Measurements from ENCODE around the gene NRN1L.

Gene NRN1L

GRCh38 chr16:67919622-67920221 is 35.0 kb downstream of the NRN1L start:
- no peaks in the 10 kb centered on the region for H3K9me3 ChIP-seq (ENCODE audit: control insufficient read depth, low read length)
- no peak for TF ChIP-seq CTCF (IDR thresholded peaks at IDR 0.05)
- H3K4me2 ChIP-seq (ENCODE audit: low read length): no peak overlapping the region
- H3K4me3 ChIP-seq (ENCODE audit: low read depth, low read length): no peak overlapping the region
- peaks cover 13% of the 10 kb centered on the region for H3K4me1 ChIP-seq
- peaks cover 70% of the 10 kb centered on the region for H3K79me2 ChIP-seq
- H3K9ac ChIP-seq: no peak overlapping the region
- H3K36me3 ChIP-seq (ENCODE audit: control insufficient read depth, insufficient read depth, low read length): no peaks in the 10 kb centered on the region
- H3K27ac ChIP-seq: no peak overlapping the region
- H3K27me3 ChIP-seq (ENCODE audit: control insufficient read depth, insufficient read depth, low read length): no peaks in the 10 kb centered on the region
- no peak overlapping the region for H2AFZ ChIP-seq

- TF ChIP-seq CTCF (IDR thresholded peaks at IDR 0.05): no peak
- Histone ChIP-seq H3K9me3 (ENCODE audit: control insufficient read depth, low read length) (no peaks in the 10 kb centered on the region), H3K79me2 (peaks cover 53% of the 10 kb centered on the region), H3K36me3 (ENCODE audit: control insufficient read depth, insufficient read depth, low read length) (no peaks in the 10 kb centered on the region), H3K27ac (no peak overlapping the region), H3K4me2 (ENCODE audit: low read length) (no peak overlapping the region), H3K27me3 (ENCODE audit: control insufficient read depth, insufficient read depth, low read length) (no peaks in the 10 kb centered on the region), H3K4me1 (peaks cover 5% of the 10 kb centered on the region), H3K4me3 (ENCODE audit: low read depth, low read length) (no peak overlapping the region), H2AFZ (no peak overlapping the region), H3K9ac (no peak overlapping the region)
Measured at GRCh38 chr16:67922221-67922620, 37.5 kb downstream of the NRN1L start.

- H3K4me3 ChIP-seq (ENCODE audit: low read depth, low read length): no peak overlapping the region
- no peak for TF ChIP-seq CTCF (IDR thresholded peaks at IDR 0.05)
- peaks cover 48% of the 10 kb centered on the region for H3K79me2 ChIP-seq
- no peak overlapping the region for H2AFZ ChIP-seq
- H3K9me3 ChIP-seq (ENCODE audit: control insufficient read depth, low read length): no peaks in the 10 kb centered on the region
- H3K9ac ChIP-seq: no peak overlapping the region
- H3K27me3 ChIP-seq (ENCODE audit: control insufficient read depth, insufficient read depth, low read length): no peaks in the 10 kb centered on the region
- H3K36me3 ChIP-seq (ENCODE audit: control insufficient read depth, insufficient read depth, low read length): no peaks in the 10 kb centered on the region
- no peak overlapping the region for H3K27ac ChIP-seq
- H3K4me1 ChIP-seq: peaks cover under 1% of the 10 kb centered on the region
- H3K4me2 ChIP-seq (ENCODE audit: low read length): no peak overlapping the region
Measured at GRCh38 chr16:67922740-67923139, 38.1 kb downstream of the NRN1L start.

- no peak overlapping the region for H3K4me3 ChIP-seq (ENCODE audit: low read depth, low read length)
- H3K4me1 ChIP-seq: no peaks in the 10 kb centered on the region
- H3K27ac ChIP-seq: no peak overlapping the region
- peaks cover 49% of the 10 kb centered on the region for H3K79me2 ChIP-seq
- TF ChIP-seq CTCF (IDR thresholded peaks at IDR 0.05): no peak
- no peak overlapping the region for H2AFZ ChIP-seq
- H3K9ac ChIP-seq: no peak overlapping the region
- H3K9me3 ChIP-seq (ENCODE audit: control insufficient read depth, low read length): no peaks in the 10 kb centered on the region
- H3K36me3 ChIP-seq (ENCODE audit: control insufficient read depth, insufficient read depth, low read length): no peaks in the 10 kb centered on the region
- H3K27me3 ChIP-seq (ENCODE audit: control insufficient read depth, insufficient read depth, low read length): no peaks in the 10 kb centered on the region
- H3K4me2 ChIP-seq (ENCODE audit: low read length): no peak overlapping the region
Measured at GRCh38 chr16:67923414-67924116, 38.9 kb downstream of the NRN1L start.

Data from parathyroid adenoma (tissue), 2 donors.